AG04450 (cell line): ENCODE data around the gene GCN1. TPM values are rescaled to one million over a fixed set of nuclear protein-coding genes. Genes with fewer than 3 reads are reported as not detected.

ENCODE experiments used
- CTCF ChIA-PET: fragments of 300-600, 350-600 bp; formaldehyde crosslinking; extraction: SDS; loops from one replicate; lab custom pipeline; 2022; ENCODE audit warnings: antibody characterized with exemption, inconsistent platforms; lab: Charles Lee
- POLR2A ChIA-PET: fragments of 350-600 bp; formaldehyde crosslinking; extraction: SDS; loops from one replicate; lab custom pipeline; 2021; ENCODE audit warnings: antibody characterized with exemption, inconsistent platforms; lab: Yijun Ruan, JAX
- DNase-seq: peaks from one replicate; pipeline ENCODE4 v3.0.0-alpha.2; 2011; ENCODE audit warnings: low read depth, low spot score
- H3K27ac ChIP-seq: one replicate; pipeline ENCODE4 v1.5.1; 2012; ENCODE audit warnings: low read depth, low read length, control low read depth
- H3K27me3 ChIP-seq: one replicate; pipeline ENCODE4 v1.6.0; 2012; ENCODE audit warnings: low read length; ENCODE audit not compliant: control insufficient read depth, insufficient read depth
- H3K4me3 ChIP-seq: 2 replicates; pipeline ENCODE4 v1.5.1; 2011; ENCODE audit warnings: mild to moderate bottlenecking, low read depth, low read length, control low read depth
- H3K9me3 ChIP-seq: 2 replicates; pipeline ENCODE4 v1.5.1; 2012; ENCODE audit warnings: low read length; ENCODE audit not compliant: control insufficient read depth, insufficient read depth
- CTCF ChIP-seq: IDR thresholded peaks from 2 replicates; pipeline ENCODE4 v1.5.1; 2011; ENCODE audit warnings: low read depth, low read length, control low read depth, inconsistent platforms
- polyA plus RNA-seq: library from polyadenylated mRNA; depleted of rRNA; stranded (reverse); fragments of >200 nt; gene quantifications from 2 replicates; pipeline ENCODE4 v1.2.3, GENCODE V29; 2011

GCN1 gene
- polyA plus RNA-seq, 1 experiment = 44.5 TPM

GRCh38 chr12:120121766-120122293 lies 72.7 kb downstream of the GCN1 start:
- ChIA-PET CTCF (interaction anchor here (0.5 kb wide), 1 partner anchor 80 kb away, joined by 5 read pairs; no protein-coding TSS in a partner anchor), POLR2A (interaction anchor here (0.9 kb wide), 1 partner anchor 79 kb away, joined by 3 read pairs; no protein-coding TSS in a partner anchor)
- Histone ChIP-seq H3K27ac (no peak overlapping the region), H3K4me3 (no peak overlapping the region), H3K27me3 (no peaks in the 10 kb centered on the region), H3K9me3 (no peaks in the 10 kb centered on the region; the same call in 1 of the 2 replicates)
- DNase-seq = no peak
- TF ChIP-seq CTCF = no peak

- TF ChIP-seq CTCF = no peak
- Histone ChIP-seq H3K4me3 (no peak overlapping the region), H3K27ac (no peak overlapping the region), H3K9me3 (no peaks in the 10 kb centered on the region; the same call in 1 of the 2 replicates), H3K27me3 (no peaks in the 10 kb centered on the region)
- POLR2A ChIA-PET = no interaction called here
- CTCF ChIA-PET = interaction anchor here (2.8 kb wide), 1 partner anchor 80 kb away, joined by 10 read pairs; the partner anchor contains the start of gene RPLP0
- DNase-seq = no peak
Measured at GRCh38 chr12:120121343-120121742, 73.2 kb downstream of the GCN1 start.

DNA sequence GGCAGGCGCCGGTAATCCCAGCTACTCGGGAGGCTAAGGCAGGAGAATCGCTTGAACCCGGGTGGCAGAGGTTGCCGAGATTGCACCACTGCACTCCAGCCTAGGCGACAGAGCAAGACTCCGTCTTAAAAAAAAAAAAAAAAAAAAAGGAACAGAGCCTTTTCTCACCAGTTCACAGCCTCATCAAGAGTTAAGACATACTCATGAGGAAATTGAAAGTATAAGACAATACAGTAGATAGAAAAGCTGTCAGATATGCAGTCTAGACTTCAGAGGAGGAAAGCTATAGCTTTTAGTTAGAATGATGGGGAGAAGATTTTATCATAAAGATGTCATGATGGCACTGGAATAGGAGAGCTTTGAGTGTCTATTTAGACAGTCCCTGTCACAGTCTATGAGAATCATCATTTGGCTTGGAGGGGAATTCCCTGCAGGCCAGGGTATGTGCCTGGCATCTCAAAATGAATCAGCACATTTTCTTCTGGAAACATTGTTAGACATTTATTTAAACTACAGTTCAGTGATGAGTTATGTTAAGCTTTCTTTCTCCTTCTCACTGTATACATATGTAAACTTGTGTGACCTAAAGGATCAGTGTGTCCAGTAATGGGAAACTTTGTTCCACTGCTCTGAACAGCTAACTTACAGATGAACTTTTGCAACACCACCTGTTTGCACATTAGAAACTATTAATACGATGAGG lies 75.1 kb downstream of the GCN1 start:
- TF ChIP-seq CTCF = no peak
- peak; percentile 82 for DNase-seq
- Histone ChIP-seq H3K9me3 (no peaks in the 10 kb centered on the region; the same call in 1 of the 2 replicates), H3K27ac (peak overlapping the region; percentile 77), H3K27me3 (no peaks in the 10 kb centered on the region), H3K4me3 (no peak overlapping the region)
- CTCF ChIA-PET = interaction anchor here (0.5 to 2.8 kb wide), 3 partner anchors 82 to 116 kb away, joined by 3 to 10 read pairs (median 3); partner anchors contain the start of gene RPLP0
- POLR2A ChIA-PET = interaction anchor here (0.6 to 1.2 kb wide), 8 partner anchors 20 to 172 kb away, joined by 3 to 12 read pairs (median 3); partner anchors contain the start of genes RNU4-2 and RPLP0

DNA sequence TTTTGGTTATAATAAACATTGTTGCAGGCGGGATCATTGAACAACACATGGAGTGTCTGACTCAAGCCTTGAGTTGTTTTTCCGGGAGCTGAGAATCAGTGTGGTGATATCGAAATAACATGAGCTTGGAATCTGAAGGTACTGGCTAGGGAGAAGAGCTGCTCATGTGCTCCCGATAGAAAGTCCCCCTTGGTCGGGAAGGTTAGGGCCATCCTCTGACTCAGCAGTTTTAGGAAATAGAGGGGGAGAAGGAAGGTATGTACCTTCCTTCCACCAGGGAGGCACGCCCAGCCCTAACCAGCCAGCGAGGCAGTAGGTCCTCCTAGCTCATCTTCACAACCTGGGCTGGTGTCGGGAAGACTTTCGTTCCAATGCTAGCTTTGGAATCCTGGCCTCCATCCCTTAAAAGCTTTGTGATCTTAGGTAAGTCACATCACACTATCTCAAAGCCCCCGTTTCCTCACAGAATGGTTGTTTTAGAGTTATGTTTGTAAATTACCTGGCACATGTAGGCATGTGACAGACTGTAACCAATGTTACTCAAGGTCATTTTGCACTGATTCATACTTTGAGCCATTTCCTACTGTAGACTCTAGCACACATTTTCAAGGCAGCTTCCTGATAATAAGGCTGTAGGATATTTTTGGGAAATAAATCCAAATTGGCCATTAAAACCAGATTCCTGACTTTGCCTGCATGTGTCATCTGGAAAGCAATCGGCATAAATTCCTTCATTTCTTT lies 76.0 kb downstream of the GCN1 start:
- CTCF ChIA-PET = interaction anchor here (1.2 to 2.8 kb wide), 3 partner anchors 31 to 110 kb away, joined by 3 to 10 read pairs (median 6); partner anchors contain the start of gene RPLP0
- TF ChIP-seq CTCF = no peak
- no peaks in the 10 kb centered on the region for H3K27me3 ChIP-seq
- DNase-seq = no peak
- no peaks in the 10 kb centered on the region; the same call in 1 of the 2 replicates for H3K9me3 ChIP-seq
- peak overlapping the region; percentile 77 for H3K27ac ChIP-seq
- peak overlapping the region; percentile 92 for H3K4me3 ChIP-seq
- POLR2A ChIA-PET = interaction anchor here (1.0 to 3.8 kb wide), 4 partner anchors 21 to 83 kb away, joined by 3 to 34 read pairs (median 8); partner anchors contain the start of gene RPLP0
